Measurements from ENCODE around the gene IFI35. TPM values are rescaled to one million over a fixed set of nuclear protein-coding genes. Genes with fewer than 3 reads are reported as not detected.

IFI35 gene
- total and polyA plus RNA-seq, 9 of the 15 experiments (the other 6 are each of a cell fraction or from before 2014, with no cell fraction given), result 4.4 to 13.1 (median 10.2) TPM

DNA sequence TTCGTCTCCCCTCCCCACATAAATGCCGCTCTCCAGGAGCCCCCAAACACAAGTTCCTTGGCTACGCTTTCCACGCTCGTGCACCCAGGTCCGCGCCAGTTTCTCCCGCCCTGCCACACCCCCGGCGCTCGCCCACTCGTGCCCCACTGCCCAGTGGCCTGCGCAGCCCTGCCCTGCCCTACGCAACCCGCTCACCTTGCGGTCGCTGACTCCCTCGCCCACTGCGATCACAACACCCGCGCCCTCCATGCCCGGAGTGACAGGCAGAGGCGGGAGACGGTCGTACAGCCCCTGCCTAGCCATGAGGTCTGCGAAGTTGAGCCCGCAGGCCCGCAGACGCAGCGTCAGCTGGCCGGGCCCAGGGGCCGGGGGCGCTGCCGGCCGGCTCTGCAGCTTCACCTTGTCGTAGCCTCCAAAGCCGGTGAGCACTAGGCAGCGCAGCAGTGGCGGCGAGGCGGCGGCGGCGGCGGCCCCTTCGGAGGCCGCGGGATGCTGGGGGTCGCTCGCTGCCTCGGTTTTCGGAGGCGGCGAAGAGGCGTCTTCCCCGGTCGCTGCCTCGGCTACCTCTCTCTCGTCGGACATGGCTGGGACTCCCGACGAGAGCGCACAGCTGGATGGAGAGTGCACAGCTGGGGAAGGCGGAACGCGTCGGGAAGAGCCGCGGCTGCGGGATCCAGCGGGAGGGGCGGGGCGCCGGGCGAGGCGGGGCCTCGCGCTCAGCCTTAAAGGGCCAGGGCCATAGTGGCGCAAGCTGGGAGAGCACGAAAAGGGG is 15.3 kb downstream of the IFI35 start, which contains the start of gene VAT1 (continued):
- no peak for TF ChIP-seq JUN (IDR thresholded peaks at IDR 0.05; ENCODE audit: borderline replicate concordance, low read depth, low read length)
- 0 out of 2 replicates have a peak, but pooled peaks have one; percentile 39 for TF ChIP-seq JUN (CRISPR knock-in tag; IDR thresholded peaks at IDR 0.05; ENCODE audit: borderline replicate concordance)
- TF ChIP-seq, protein P1, sequence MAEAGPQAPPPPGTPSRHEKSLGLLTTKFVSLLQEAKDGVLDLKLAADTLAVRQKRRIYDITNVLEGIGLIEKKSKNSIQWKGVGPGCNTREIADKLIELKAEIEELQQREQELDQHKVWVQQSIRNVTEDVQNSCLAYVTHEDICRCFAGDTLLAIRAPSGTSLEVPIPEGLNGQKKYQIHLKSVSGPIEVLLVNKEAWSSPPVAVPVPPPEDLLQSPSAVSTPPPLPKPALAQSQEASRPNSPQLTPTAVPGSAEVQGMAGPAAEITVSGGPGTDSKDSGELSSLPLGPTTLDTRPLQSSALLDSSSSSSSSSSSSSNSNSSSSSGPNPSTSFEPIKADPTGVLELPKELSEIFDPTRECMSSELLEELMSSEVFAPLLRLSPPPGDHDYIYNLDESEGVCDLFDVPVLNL (CRISPR knock-in tag; IDR thresholded peaks at IDR 0.05; ENCODE audit: low read depth), result 0 out of 2 replicates have a peak, but pooled peaks have one; percentile 31
- no peak for TF ChIP-seq SMARCB1 (IDR thresholded peaks at IDR 0.05; ENCODE audit: insufficient read length, low read depth)
- peak; percentile 4 for TF ChIP-seq KDM5B (IDR thresholded peaks at IDR 0.05; ENCODE audit: insufficient replicate concordance, low read depth, low read length)
- peak; percentile 15; the same call in 1 of the 2 replicates for TF ChIP-seq PHF8 (IDR thresholded peaks at IDR 0.05; ENCODE audit: borderline replicate concordance, low read length)
- TF ChIP-seq NCOA2 (IDR thresholded peaks at IDR 0.05; ENCODE audit: partially characterized antibody in 2 of 2), result no peak
- TF ChIP-seq, protein P2, sequence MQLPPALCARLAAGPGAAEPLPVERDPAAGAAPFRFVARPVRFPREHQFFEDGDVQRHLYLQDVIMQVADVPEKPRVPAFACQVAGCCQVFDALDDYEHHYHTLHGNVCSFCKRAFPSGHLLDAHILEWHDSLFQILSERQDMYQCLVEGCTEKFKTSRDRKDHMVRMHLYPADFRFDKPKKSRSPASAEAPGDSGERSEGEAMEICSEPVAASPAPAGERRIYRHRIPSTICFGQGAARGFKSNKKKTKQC (CRISPR knock-in tag; IDR thresholded peaks at IDR 0.05), result peak; percentile 36; the same call in 1 of the 2 replicates
- peak; percentile 42; the same call in 1 of the 2 replicates for TF ChIP-seq ELF4 (CRISPR knock-in tag; IDR thresholded peaks at IDR 0.05)
- TF ChIP-seq ATF7 (IDR thresholded peaks at IDR 0.05), result peak; percentile 72; the same call in 1 of the 2 replicates
- TF ChIP-seq, protein P3, sequence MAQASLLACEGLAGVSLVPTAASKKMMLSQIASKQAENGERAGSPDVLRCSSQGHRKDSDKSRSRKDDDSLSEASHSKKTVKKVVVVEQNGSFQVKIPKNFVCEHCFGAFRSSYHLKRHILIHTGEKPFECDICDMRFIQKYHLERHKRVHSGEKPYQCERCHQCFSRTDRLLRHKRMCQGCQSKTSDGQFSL (CRISPR knock-in tag; IDR thresholded peaks at IDR 0.05), result peak; percentile 51; the same call in 1 of the 2 replicates
- TF ChIP-seq, protein P3 (tag; IDR thresholded peaks at IDR 0.05), result no peak; a peak in 2 of 4 replicates
- TF ChIP-seq L3MBTL2 (IDR thresholded peaks at IDR 0.05), result peak; percentile 64
- TF ChIP-seq CCNT2 (IDR thresholded peaks at IDR 0.05; ENCODE audit: borderline replicate concordance, extremely low read depth, insufficient read length, low read depth, low read length), result peak; percentile 59
- TF ChIP-seq, protein P4, sequence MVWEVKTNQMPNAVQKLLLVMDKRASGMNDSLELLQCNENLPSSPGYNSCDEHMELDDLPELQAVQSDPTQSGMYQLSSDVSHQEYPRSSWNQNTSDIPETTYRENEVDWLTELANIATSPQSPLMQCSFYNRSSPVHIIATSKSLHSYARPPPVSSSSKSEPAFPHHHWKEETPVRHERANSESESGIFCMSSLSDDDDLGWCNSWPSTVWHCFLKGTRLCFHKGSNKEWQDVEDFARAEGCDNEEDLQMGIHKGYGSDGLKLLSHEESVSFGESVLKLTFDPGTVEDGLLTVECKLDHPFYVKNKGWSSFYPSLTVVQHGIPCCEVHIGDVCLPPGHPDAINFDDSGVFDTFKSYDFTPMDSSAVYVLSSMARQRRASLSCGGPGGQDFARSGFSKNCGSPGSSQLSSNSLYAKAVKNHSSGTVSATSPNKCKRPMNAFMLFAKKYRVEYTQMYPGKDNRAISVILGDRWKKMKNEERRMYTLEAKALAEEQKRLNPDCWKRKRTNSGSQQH (CRISPR knock-in tag; IDR thresholded peaks at IDR 0.05), result no peak
- peak; percentile 25 for TF ChIP-seq CHD1 (IDR thresholded peaks at IDR 0.05; ENCODE audit: low read length)
- peak; percentile 84 for TF ChIP-seq PCBP1 (IDR thresholded peaks at IDR 0.05; ENCODE audit: low read depth, low read length, poor library complexity, severe bottlenecking)
- TF ChIP-seq, protein P5, sequence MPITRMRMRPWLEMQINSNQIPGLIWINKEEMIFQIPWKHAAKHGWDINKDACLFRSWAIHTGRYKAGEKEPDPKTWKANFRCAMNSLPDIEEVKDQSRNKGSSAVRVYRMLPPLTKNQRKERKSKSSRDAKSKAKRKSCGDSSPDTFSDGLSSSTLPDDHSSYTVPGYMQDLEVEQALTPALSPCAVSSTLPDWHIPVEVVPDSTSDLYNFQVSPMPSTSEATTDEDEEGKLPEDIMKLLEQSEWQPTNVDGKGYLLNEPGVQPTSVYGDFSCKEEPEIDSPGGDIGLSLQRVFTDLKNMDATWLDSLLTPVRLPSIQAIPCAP (CRISPR knock-in tag; IDR thresholded peaks at IDR 0.05; ENCODE audit: borderline replicate concordance), result no peak
- TF ChIP-seq FIP1L1 (IDR thresholded peaks at IDR 0.05; ENCODE audit: low read depth, low read length, poor library complexity, severe bottlenecking), result peak; percentile 79
- TF ChIP-seq TOE1 (IDR thresholded peaks at IDR 0.05; ENCODE audit: borderline replicate concordance), result peak; percentile 60; the same call in 1 of the 2 replicates
- no peak for TF ChIP-seq TOE1 (CRISPR knock-in tag; IDR thresholded peaks at IDR 0.05; ENCODE audit: borderline replicate concordance, low read depth)
